ENCODE results near the gene GDAP2.
"Not testable (repeated sequence)": the region's sequence is repeated elsewhere in the genome, so short reads cannot be mapped to it uniquely, and the experiment has no call there.

Gene GDAP2

DNA sequence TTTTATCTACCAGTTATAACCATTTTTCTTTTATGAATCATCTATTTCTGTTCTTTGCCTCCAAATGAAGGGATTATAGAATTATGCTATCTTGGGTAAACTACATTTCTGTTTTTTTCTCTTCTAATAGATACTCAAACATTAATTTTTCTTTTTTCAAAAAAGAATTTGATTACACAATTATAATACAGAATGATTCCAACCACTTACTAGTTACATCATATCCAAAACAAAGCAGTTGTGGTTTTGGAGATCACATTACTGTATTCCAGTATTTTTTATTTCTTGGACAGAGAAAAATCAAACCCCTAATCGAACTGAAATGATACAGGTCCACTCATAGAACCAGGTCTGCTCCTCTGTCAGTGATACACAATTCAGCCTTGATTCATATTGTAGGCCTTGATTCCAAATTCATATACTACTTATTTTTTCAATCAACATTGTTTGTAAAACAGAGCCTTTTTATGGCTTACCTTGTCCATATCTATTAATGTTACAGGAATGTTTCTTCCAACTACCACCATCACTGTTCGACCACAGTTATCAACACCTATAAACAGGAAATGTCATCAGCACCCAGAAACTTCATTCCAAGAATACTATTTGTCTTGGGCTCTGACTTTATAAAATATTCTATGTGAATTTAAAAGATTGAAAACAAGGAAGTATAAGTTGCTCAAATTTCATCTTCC, 43.2 kb downstream of the GDAP2 start:
- Mint-ChIP-seq H3K36me3 (ENCODE audit: low read depth) (peaks cover 12% of the 10 kb centered on the region), H3K27ac (no peak overlapping the region), H3K9me3 (no peaks in the 10 kb centered on the region), H3K4me3 (no peak overlapping the region), H3K27me3 (no peaks in the 10 kb centered on the region), H3K4me1 (no peaks in the 10 kb centered on the region)
- DNase-seq: no peak
- ATAC-seq: no peak

DNA sequence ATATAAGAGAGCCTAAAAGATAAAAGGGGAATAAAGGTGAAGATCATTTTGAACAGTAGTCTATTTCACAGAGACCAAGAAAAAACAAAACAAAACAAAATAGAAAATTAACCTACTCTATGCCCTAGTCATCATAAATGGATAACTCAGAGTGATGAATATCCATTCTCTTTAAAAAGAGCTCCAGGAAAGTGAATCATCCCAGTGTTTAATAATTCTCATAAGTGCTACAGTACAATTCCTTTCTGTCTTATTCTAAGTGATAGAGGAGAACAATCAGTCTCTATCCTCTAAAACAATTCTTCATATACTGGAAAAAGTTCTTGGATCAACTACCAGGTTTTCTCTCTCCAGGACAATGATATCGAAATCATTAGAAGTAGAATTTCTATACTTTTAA, 45.8 kb downstream of the GDAP2 start:
- Mint-ChIP-seq H3K4me1 (no peaks in the 10 kb centered on the region), H3K27ac (no peak overlapping the region), H3K27me3 (no peaks in the 10 kb centered on the region), H3K36me3 (ENCODE audit: low read depth) (peaks cover 21% of the 10 kb centered on the region), H3K9me3 (no peaks in the 10 kb centered on the region), H3K4me3 (no peak overlapping the region)
- ATAC-seq (no peak), DNase-seq (no peak)

DNA sequence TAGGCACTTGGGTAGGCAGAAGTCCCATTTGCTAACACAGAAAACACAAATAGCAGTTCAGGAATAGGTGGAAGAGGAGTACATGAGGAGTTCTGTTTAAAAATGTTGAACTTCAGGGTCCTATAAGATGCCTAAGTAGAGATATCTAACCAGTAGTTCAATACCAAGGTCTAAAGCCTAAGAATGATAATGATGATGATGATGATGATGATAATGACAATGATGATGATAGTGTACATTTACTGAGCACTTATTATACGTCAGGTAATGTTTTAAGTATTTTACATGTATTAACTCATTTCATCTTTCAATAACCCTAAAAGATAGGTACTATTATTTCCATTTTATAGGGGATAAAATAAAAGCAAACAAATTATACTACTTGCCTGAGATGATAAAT, 50.1 kb downstream of the GDAP2 start:
- Mint-ChIP-seq H3K4me1 (no peaks in the 10 kb centered on the region), H3K27me3 (no peaks in the 10 kb centered on the region), H3K27ac (no peak overlapping the region), H3K4me3 (no peak overlapping the region), H3K36me3 (ENCODE audit: low read depth) (peaks cover 53% of the 10 kb centered on the region), H3K9me3 (peaks cover 8% of the 10 kb centered on the region)
- no peak for DNase-seq
- ATAC-seq: no peak

- no peaks in the 10 kb centered on the region for H3K4me1 Mint-ChIP-seq
- peaks cover 21% of the 10 kb centered on the region for H3K9me3 Mint-ChIP-seq
- H3K27me3 Mint-ChIP-seq: no peaks in the 10 kb centered on the region
- peaks cover 65% of the 10 kb centered on the region for H3K36me3 Mint-ChIP-seq (ENCODE audit: low read depth)
- H3K4me3 Mint-ChIP-seq: no peak overlapping the region
- DNase-seq (no peak), ATAC-seq (no peak)
- H3K27ac Mint-ChIP-seq: no peak overlapping the region
These were observed 51.6 kb downstream of the GDAP2 start for GRCh38 chr1:117877823-117878222.

GRCh38 chr1:117871013-117871412, 58.4 kb downstream of the GDAP2 start:
- H3K4me1 Mint-ChIP-seq: no peaks in the 10 kb centered on the region
- H3K27ac Mint-ChIP-seq: no peak overlapping the region
- DNase-seq: no peak
- peaks cover 78% of the 10 kb centered on the region for H3K36me3 Mint-ChIP-seq (ENCODE audit: low read depth)
- no peak overlapping the region for H3K4me3 Mint-ChIP-seq
- no peaks in the 10 kb centered on the region for H3K27me3 Mint-ChIP-seq
- H3K9me3 Mint-ChIP-seq: peaks cover 25% of the 10 kb centered on the region
- no peak for ATAC-seq

DNA sequence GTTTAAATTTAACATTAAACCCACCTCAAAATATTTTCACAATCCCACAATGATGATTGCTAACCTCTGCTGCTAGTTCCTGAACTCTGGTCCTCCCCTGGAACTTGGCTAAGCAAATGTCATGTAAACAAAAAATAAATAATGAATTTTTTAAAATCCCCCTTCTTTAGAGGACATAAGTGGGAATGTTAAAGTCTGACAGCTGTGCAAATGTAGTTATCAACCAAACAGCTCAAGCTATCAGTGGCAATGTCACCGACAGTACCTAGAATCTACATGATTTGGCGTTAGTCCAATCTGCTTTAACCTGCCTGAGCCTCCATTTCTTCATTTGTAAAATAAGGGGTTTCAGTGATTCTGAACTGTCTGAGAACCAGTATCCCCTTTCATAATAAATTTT, 67.7 kb downstream of the GDAP2 start:
- H3K27ac Mint-ChIP-seq: no peak overlapping the region
- no peaks in the 10 kb centered on the region for H3K9me3 Mint-ChIP-seq
- no peaks in the 10 kb centered on the region for H3K27me3 Mint-ChIP-seq
- ATAC-seq: no peak
- H3K4me3 Mint-ChIP-seq: no peak overlapping the region
- no peaks in the 10 kb centered on the region for H3K4me1 Mint-ChIP-seq
- H3K36me3 Mint-ChIP-seq (ENCODE audit: low read depth): peaks cover 21% of the 10 kb centered on the region
- no peak for DNase-seq

- no peaks in the 10 kb centered on the region for H3K4me1 Mint-ChIP-seq
These were observed 68.4 kb downstream of the GDAP2 start for GRCh38 chr1:117860896-117861610.

GRCh38 chr1:117859901-117860300, 69.5 kb downstream of the GDAP2 start:
- no peak for ATAC-seq
- Mint-ChIP-seq H3K4me3 (no peak overlapping the region), H3K27me3 (no peaks in the 10 kb centered on the region), H3K4me1 (no peaks in the 10 kb centered on the region), H3K36me3 (ENCODE audit: low read depth) (peaks cover 7% of the 10 kb centered on the region), H3K27ac (no peak overlapping the region), H3K9me3 (no peaks in the 10 kb centered on the region)
- no peak for DNase-seq

More at GRCh38 chr1:117860896-117861610, 68.4 kb downstream of the GDAP2 start:
- DNase-seq (no peak), ATAC-seq (no peak)
- H3K27ac Mint-ChIP-seq: no peak overlapping the region
- peaks cover 15% of the 10 kb centered on the region for H3K36me3 Mint-ChIP-seq (ENCODE audit: low read depth)
- no peaks in the 10 kb centered on the region for H3K27me3 Mint-ChIP-seq
- no peak overlapping the region for H3K4me3 Mint-ChIP-seq
- H3K9me3 Mint-ChIP-seq: no peaks in the 10 kb centered on the region

DNA sequence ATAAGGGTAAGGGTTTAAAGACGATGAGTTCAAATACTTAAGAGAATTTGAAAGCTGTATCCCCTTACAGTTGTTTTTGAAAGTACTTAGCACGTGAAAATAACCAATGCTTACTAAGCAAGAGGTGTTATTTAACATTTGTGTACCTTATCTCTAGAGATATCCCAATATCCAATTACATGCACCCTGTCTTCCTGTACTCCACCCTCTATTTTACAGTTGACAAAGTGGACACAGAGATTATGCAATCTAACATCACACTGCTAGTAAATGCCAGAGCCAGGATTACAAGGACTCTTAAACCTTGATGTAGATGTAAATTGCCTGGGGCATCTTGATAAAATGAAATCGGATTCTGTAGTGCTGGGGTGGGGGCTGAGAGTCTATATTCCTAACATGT, 72.0 kb downstream of the GDAP2 start:
- Mint-ChIP-seq H3K9me3 (no peaks in the 10 kb centered on the region), H3K27me3 (no peaks in the 10 kb centered on the region), H3K36me3 (ENCODE audit: low read depth) (peaks cover 4% of the 10 kb centered on the region), H3K27ac (no peak overlapping the region), H3K4me1 (no peaks in the 10 kb centered on the region), H3K4me3 (no peak overlapping the region)
- ATAC-seq: no peak
- DNase-seq: no peak

- Mint-ChIP-seq H3K27ac (no peak overlapping the region), H3K4me3 (no peak overlapping the region), H3K27me3 (no peaks in the 10 kb centered on the region), H3K9me3 (no peaks in the 10 kb centered on the region), H3K36me3 (ENCODE audit: low read depth) (no peaks in the 10 kb centered on the region), H3K4me1 (no peaks in the 10 kb centered on the region)
- ATAC-seq (no peak), DNase-seq (no peak)
These were observed 76.4 kb downstream of the GDAP2 start for GRCh38 chr1:117852853-117853553.

- H3K9me3 Mint-ChIP-seq: no peaks in the 10 kb centered on the region
- no peak overlapping the region for H3K27ac Mint-ChIP-seq
- ATAC-seq (no peak), DNase-seq (no peak)
- peaks cover 2% of the 10 kb centered on the region for H3K36me3 Mint-ChIP-seq (ENCODE audit: low read depth)
- no peaks in the 10 kb centered on the region for H3K4me1 Mint-ChIP-seq
- no peak overlapping the region for H3K4me3 Mint-ChIP-seq
- no peaks in the 10 kb centered on the region for H3K27me3 Mint-ChIP-seq
These were observed 77.7 kb downstream of the GDAP2 start for GRCh38 chr1:117851687-117852086.

GRCh38 chr1:117846674-117847425, 82.6 kb downstream of the GDAP2 start:
- Mint-ChIP-seq H3K27ac (no peak overlapping the region), H3K4me1 (no peaks in the 10 kb centered on the region), H3K36me3 (ENCODE audit: low read depth) (peaks cover 20% of the 10 kb centered on the region), H3K9me3 (peaks cover 19% of the 10 kb centered on the region), H3K4me3 (no peak overlapping the region), H3K27me3 (no peaks in the 10 kb centered on the region)
- DNase-seq (no peak), ATAC-seq (no peak)

DNA sequence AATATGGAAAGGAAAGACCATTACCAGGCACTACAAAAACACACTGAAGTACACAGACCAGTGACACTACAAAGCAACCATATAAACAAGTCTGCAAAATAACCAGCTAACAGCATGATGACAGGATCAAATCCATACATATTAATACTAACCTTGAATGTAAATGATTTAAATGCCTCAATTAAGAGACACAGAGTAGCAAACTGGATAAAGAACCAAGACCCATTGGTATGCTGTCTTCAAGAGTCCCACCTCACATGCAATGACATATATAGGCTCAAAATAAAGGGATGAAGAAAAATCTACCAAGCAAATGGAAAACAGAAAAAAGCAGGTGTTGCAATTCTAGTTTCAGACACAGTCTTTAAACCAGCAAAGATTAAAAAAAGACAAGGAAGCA, 84.9 kb downstream of the GDAP2 start:
- H3K27ac Mint-ChIP-seq, H3K4me1 Mint-ChIP-seq, H3K27me3 Mint-ChIP-seq, H3K4me3 Mint-ChIP-seq, DNase-seq, ATAC-seq: not testable (repeated sequence)
- Mint-ChIP-seq H3K9me3 (peaks cover 19% of the 10 kb centered on the region), H3K36me3 (ENCODE audit: low read depth) (peaks cover 25% of the 10 kb centered on the region)

- peaks cover 19% of the 10 kb centered on the region for H3K9me3 Mint-ChIP-seq
- ATAC-seq (no peak), DNase-seq (no peak)
- no peak overlapping the region for H3K27ac Mint-ChIP-seq
- no peaks in the 10 kb centered on the region for H3K27me3 Mint-ChIP-seq
- no peak overlapping the region for H3K4me3 Mint-ChIP-seq
- no peaks in the 10 kb centered on the region for H3K4me1 Mint-ChIP-seq
- H3K36me3 Mint-ChIP-seq (ENCODE audit: low read depth): peaks cover 27% of the 10 kb centered on the region
These were observed 85.6 kb downstream of the GDAP2 start for GRCh38 chr1:117843791-117844190.
